ENCODE measurements around the gene MAP7D1. TPM values are rescaled to one million over a fixed set of nuclear protein-coding genes. Genes with fewer than 3 reads are reported as not detected.

The MAP7D1 gene
- total RNA-seq, 1 donor: 132 TPM

DNA sequence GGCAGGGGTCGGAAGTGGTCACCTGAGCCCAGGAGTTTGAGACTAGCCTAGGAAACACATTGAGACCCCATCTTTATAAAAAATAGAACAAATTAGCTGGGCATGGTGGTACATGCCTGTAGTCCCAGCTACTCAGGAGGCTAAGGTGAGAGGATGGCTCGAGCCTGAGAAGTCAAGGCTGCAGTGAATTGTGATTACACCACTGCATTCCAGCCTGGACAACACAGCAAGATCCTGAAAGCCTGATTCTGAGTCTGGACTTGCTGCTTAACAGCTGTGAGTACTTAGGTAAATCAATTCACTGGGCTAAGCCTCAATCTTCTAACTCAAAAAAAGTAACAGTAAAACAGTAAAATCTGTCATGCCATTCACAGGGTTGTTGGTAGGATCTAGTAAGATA lies 11.5 kb upstream of the MAP7D1 start:
- H3K27ac ChIP-seq (ENCODE audit: low read depth, low read length): no peak overlapping the region
- H3K9me3 ChIP-seq (ENCODE audit: low read depth, low read length): no peaks in the 10 kb centered on the region
- TF ChIP-seq, protein P1, sequence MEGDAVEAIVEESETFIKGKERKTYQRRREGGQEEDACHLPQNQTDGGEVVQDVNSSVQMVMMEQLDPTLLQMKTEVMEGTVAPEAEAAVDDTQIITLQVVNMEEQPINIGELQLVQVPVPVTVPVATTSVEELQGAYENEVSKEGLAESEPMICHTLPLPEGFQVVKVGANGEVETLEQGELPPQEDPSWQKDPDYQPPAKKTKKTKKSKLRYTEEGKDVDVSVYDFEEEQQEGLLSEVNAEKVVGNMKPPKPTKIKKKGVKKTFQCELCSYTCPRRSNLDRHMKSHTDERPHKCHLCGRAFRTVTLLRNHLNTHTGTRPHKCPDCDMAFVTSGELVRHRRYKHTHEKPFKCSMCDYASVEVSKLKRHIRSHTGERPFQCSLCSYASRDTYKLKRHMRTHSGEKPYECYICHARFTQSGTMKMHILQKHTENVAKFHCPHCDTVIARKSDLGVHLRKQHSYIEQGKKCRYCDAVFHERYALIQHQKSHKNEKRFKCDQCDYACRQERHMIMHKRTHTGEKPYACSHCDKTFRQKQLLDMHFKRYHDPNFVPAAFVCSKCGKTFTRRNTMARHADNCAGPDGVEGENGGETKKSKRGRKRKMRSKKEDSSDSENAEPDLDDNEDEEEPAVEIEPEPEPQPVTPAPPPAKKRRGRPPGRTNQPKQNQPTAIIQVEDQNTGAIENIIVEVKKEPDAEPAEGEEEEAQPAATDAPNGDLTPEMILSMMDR (IDR thresholded peaks at IDR 0.05; ENCODE audit: extremely low read depth, low read depth, low read length): no peak
- H2AFZ ChIP-seq (ENCODE audit: low read length): no peak overlapping the region
- peaks cover 29% of the 10 kb centered on the region for H4K20me1 ChIP-seq (ENCODE audit: insufficient read depth, low read length)
- H3K4me1 ChIP-seq (ENCODE audit: insufficient read depth, low read length): peaks cover 27% of the 10 kb centered on the region
- peaks cover 88% of the 10 kb centered on the region for H3K79me2 ChIP-seq (ENCODE audit: insufficient read depth, low read length)
- H3K4me3 ChIP-seq (ENCODE audit: insufficient read depth, low read length): no peak overlapping the region
- peaks cover 8% of the 10 kb centered on the region for H3K36me3 ChIP-seq (ENCODE audit: insufficient read depth, low read length)
- DNase-seq (ENCODE audit: insufficient read length, low spot score, missing footprints): no peak
- H3K27me3 ChIP-seq (ENCODE audit: insufficient read depth, low read length): no peaks in the 10 kb centered on the region
- no peak overlapping the region for H3K4me2 ChIP-seq (ENCODE audit: insufficient read depth, low read length)

DNA sequence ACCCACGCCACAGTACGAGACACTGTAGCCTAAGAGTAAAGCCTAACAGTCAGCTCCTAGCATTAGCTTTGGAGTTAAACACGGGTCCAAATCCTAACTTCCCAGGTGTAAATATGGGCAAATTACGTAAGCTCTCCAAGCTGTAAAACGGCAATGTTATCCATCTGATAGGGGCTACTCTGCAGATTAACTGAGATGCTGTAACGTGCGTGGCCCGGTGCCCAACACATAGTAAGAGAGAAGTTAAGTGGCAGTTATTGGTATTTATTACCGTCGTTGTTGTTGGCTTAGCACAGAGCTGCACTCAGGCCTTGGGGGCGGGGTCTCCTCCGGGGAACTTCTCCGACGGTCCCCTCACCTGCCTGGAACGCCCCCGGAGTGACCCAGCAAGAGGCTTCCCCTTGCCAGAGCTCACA lies 7.1 kb upstream of the MAP7D1 start:
- Histone ChIP-seq H2AFZ (ENCODE audit: low read length) (peak overlapping the region; percentile 89), H3K4me1 (ENCODE audit: insufficient read depth, low read length) (peaks cover 40% of the 10 kb centered on the region), H3K79me2 (ENCODE audit: insufficient read depth, low read length) (peaks cover 47% of the 10 kb centered on the region), H3K36me3 (ENCODE audit: insufficient read depth, low read length) (no peaks in the 10 kb centered on the region), H4K20me1 (ENCODE audit: insufficient read depth, low read length) (peaks cover 9% of the 10 kb centered on the region), H3K27ac (ENCODE audit: low read depth, low read length) (peak overlapping the region; percentile 91), H3K27me3 (ENCODE audit: insufficient read depth, low read length) (no peaks in the 10 kb centered on the region), H3K9me3 (ENCODE audit: low read depth, low read length) (no peaks in the 10 kb centered on the region), H3K4me3 (ENCODE audit: insufficient read depth, low read length) (peak overlapping the region; percentile 96), H3K4me2 (ENCODE audit: insufficient read depth, low read length) (peak overlapping the region; percentile 100)
- peak; percentile 83 for DNase-seq (ENCODE audit: insufficient read length, low spot score, missing footprints)
- TF ChIP-seq, protein P1 (IDR thresholded peaks at IDR 0.05; ENCODE audit: extremely low read depth, low read depth, low read length): no peak

DNA sequence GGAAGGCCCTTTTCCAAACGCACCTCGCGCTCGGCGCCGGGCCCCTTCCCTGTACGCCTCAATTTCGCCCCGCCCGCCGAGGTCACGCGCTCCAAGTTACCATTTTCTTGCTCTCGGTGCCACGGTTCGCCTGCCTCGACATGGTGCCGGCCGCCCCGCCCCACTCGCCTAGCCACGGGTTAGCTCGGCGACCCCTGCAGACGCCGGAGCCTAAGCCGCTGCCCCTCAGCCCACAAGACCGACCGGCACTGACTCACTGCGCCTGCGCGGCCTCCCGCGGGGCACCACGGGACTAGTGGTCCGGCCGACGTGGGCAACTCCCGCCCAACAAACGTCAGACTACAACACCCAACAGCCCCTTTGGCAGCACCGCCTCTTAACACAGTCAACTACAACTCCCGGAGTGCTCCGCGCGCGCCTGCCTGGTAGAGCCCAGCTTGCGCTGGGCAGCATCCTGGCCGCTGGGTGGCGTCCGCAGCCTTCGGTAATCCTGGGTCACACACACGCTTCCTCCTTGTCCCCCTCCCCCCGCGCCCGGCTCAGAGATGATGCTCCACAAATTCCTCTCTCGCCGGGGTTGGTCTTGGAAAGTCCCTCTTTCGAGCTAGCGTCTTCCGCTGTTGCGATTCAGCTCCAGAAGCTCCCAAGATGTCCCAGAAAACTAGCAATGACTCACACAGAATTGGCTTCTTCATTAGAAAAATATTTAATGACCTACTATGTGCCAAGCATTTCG lies 6.6 kb upstream of the MAP7D1 start, which contains the start of gene TRAPPC3:
TRAPPC3 (minus strand) TSS at position 250 of the 736 bp plus-strand sequence; CDS start at position 142, 108 bp downstream.
- H3K4me1 ChIP-seq (ENCODE audit: insufficient read depth, low read length): peaks cover 40% of the 10 kb centered on the region
- no peaks in the 10 kb centered on the region for H3K36me3 ChIP-seq (ENCODE audit: insufficient read depth, low read length)

DNA sequence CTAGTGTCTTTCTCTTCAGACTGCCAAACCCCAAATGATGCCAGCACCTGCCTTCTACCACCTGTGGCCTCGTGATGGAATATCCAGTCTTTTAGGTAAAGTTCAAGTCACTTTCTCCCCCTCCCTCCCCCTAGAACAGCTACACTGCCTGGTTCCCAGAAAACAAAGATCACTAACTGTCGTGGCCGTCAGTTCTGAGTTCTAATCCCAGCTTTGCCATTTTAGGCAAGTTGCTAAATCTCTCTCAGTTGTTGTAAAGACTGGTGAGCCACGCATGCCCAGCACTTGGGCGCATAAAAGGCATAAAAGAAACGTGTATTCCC lies 6.0 kb upstream of the MAP7D1 start:
- Histone ChIP-seq H4K20me1 (ENCODE audit: insufficient read depth, low read length) (peaks cover 9% of the 10 kb centered on the region), H3K27me3 (ENCODE audit: insufficient read depth, low read length) (no peaks in the 10 kb centered on the region), H3K27ac (ENCODE audit: low read depth, low read length) (peak overlapping the region; percentile 91), H3K79me2 (ENCODE audit: insufficient read depth, low read length) (peaks cover 38% of the 10 kb centered on the region), H3K9me3 (ENCODE audit: low read depth, low read length) (no peaks in the 10 kb centered on the region), H2AFZ (ENCODE audit: low read length) (peak overlapping the region; percentile 76), H3K4me1 (ENCODE audit: insufficient read depth, low read length) (peaks cover 41% of the 10 kb centered on the region), H3K4me2 (ENCODE audit: insufficient read depth, low read length) (peak overlapping the region; percentile 77), H3K36me3 (ENCODE audit: insufficient read depth, low read length) (no peaks in the 10 kb centered on the region), H3K4me3 (ENCODE audit: insufficient read depth, low read length) (peak overlapping the region; percentile 40)
- TF ChIP-seq, protein P1 (IDR thresholded peaks at IDR 0.05; ENCODE audit: extremely low read depth, low read depth, low read length): no peak
- DNase-seq (ENCODE audit: insufficient read length, low spot score, missing footprints): peak; percentile 72

More for the DNA sequence above, 6.6 kb upstream of the MAP7D1 start, which contains the start of gene TRAPPC3:
- Histone ChIP-seq H3K4me3 (ENCODE audit: insufficient read depth, low read length) (peak within 1 kb of the TSS; percentile 96), H3K79me2 (ENCODE audit: insufficient read depth, low read length) (peaks cover 41% of the 10 kb centered on the region), H3K27me3 (ENCODE audit: insufficient read depth, low read length) (no peaks in the 10 kb centered on the region), H4K20me1 (ENCODE audit: insufficient read depth, low read length) (peaks cover 9% of the 10 kb centered on the region), H3K9me3 (ENCODE audit: low read depth, low read length) (no peaks in the 10 kb centered on the region), H3K4me2 (ENCODE audit: insufficient read depth, low read length) (peak within 1 kb of the TSS; percentile 100), H2AFZ (ENCODE audit: low read length) (peak within 1 kb of the TSS; percentile 89), H3K27ac (ENCODE audit: low read depth, low read length) (peak within 1 kb of the TSS; percentile 91)
- DNase-seq (ENCODE audit: insufficient read length, low spot score, missing footprints): peak; percentile 99
- TF ChIP-seq, protein P1 (IDR thresholded peaks at IDR 0.05; ENCODE audit: extremely low read depth, low read depth, low read length): peak; percentile 99

All from osteoblast (primary cell).